Ascending aorta (tissue), 2 donors: ENCODE measurements around the gene NFATC4. TPM values are rescaled to one million over a fixed set of nuclear protein-coding genes. Genes with fewer than 3 reads are reported as not detected.
"Not testable (repeated sequence)": the region's sequence is repeated elsewhere in the genome, so short reads cannot be mapped to it uniquely, and the experiment has no call there.

Experiments
- DNase-seq, 2 donors: peaks; one replicate each; pipeline ENCODE4 v3.0.0-alpha.2; 2019; ENCODE audit warnings: low spot score in 2 of 2
- H3K27ac ChIP-seq, 2 donors: fragments of 200-600 bp; sonication (generic); one replicate each; pipeline ENCODE4 v1.5.1; 2016 to 2017; ENCODE audit warnings: mild to moderate bottlenecking in 1 of 2
- H3K27me3 ChIP-seq: fragments of 200-600 bp; sonication (generic); one replicate; pipeline ENCODE4 v1.5.1; 2017
- H3K36me3 ChIP-seq, 2 donors: fragments of 200-600 bp; sonication (generic); one replicate each; pipeline ENCODE4 v1.5.1; 2016
- H3K4me1 ChIP-seq, 2 donors: fragments of 200-600 bp; sonication (generic); one replicate each; pipeline ENCODE4 v1.5.1; 2016 to 2017; ENCODE audit warnings: mild to moderate bottlenecking in 1 of 2
- H3K4me3 ChIP-seq, 2 donors: fragments of 200-600 bp; sonication (generic); one replicate each; pipeline ENCODE4 v1.5.1; 2016 to 2017; ENCODE audit warnings: mild to moderate bottlenecking in 1 of 2
- H3K9me3 ChIP-seq, 2 donors: fragments of 200-600 bp; sonication (generic); one replicate each; pipeline ENCODE4 v1.5.1; 2016
- CTCF ChIP-seq, 3 experiments: fragments of 200-600 bp in 2 of 3; fragments of 450-650 bp in 1 of 3; sonication (generic) in 2 of 3; IDR thresholded peaks; one replicate each; pipeline ENCODE4 v1.5.1; 2016 to 2019; ENCODE audit warnings: antibody characterized with exemption in 3 of 3, mild to moderate bottlenecking in 1 of 3, moderate library complexity in 1 of 3
- intact Hi-C: fragments of 100-400 bp; cut with DNase I; formaldehyde crosslinking; loops from one replicate; pipeline ENCODE4 v1.15.1; 2023
- total RNA-seq: library from RNA; depleted of rRNA; stranded (reverse); fragments of >200 nt; gene quantifications from one replicate; pipeline ENCODE4 v1.1.0, GENCODE V29; 2016

NFATC4 gene
- total RNA-seq, 1 donor from 2014 or later = 58.9 TPM

GRCh38 chr14:24349742-24350141 lies 18.2 kb upstream of the NFATC4 start:
- Histone ChIP-seq H3K9me3 (no peaks in the 10 kb centered on the region), H3K36me3 (no peaks in the 10 kb centered on the region), H3K4me3 (no peak overlapping the region), H3K27me3 (no peaks in the 10 kb centered on the region), H3K4me1 (no peaks in the 10 kb centered on the region), H3K27ac (no peak overlapping the region)
- intact Hi-C loops = no loop called here
- no peak for TF ChIP-seq CTCF (IDR thresholded peaks at IDR 0.05)
- no peak for DNase-seq

DNA sequence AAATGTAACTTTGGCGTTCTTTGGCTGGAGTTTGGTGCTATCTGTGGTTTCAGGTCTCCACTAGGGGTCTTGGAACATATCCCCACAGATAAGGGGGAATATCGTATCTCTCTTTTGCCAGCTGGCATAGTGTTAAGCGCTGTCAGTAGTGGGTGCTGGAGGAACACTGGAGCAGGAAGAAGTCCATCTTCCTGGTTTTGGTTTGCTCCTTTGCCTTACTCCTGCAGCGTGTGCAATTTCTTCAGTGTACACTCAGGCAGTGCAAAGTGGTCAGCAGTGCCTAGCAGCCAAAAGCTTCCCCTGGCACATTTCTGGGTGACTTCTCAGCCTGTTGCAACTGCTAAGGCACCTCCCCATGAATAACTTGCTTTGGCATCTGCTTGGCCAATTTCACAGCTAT lies 16.5 kb upstream of the NFATC4 start:
- no peak for TF ChIP-seq CTCF (IDR thresholded peaks at IDR 0.05)
- Histone ChIP-seq H3K4me3 (no peak overlapping the region), H3K36me3 (no peaks in the 10 kb centered on the region), H3K27me3 (no peaks in the 10 kb centered on the region), H3K4me1 (no peaks in the 10 kb centered on the region), H3K9me3 (no peaks in the 10 kb centered on the region), H3K27ac (no peak overlapping the region)
- no peak for DNase-seq
- intact Hi-C loops = no loop called here

- Histone ChIP-seq H3K4me3 (no peak overlapping the region), H3K27ac (no peak overlapping the region), H3K36me3 (no peaks in the 10 kb centered on the region), H3K4me1 (no peaks in the 10 kb centered on the region), H3K9me3 (no peaks in the 10 kb centered on the region), H3K27me3 (no peaks in the 10 kb centered on the region)
- intact Hi-C loops = no loop called here
- TF ChIP-seq CTCF (IDR thresholded peaks at IDR 0.05) = no peak
- no peak for DNase-seq
These were observed 14.2 kb upstream of the NFATC4 start for GRCh38 chr14:24353559-24354481.

GRCh38 chr14:24354482-24354825 lies 13.5 kb upstream of the NFATC4 start:
- H3K27ac ChIP-seq, H3K27me3 ChIP-seq, H3K4me1 ChIP-seq, H3K9me3 ChIP-seq, H3K4me3 ChIP-seq, intact Hi-C loops, H3K36me3 ChIP-seq, DNase-seq: not testable (repeated sequence)

GRCh38 chr14:24355009-24355408 lies 13.0 kb upstream of the NFATC4 start:
- no peaks in the 10 kb centered on the region for H3K36me3 ChIP-seq
- no peak for DNase-seq
- H3K4me1 ChIP-seq = no peaks in the 10 kb centered on the region
- H3K9me3 ChIP-seq = no peaks in the 10 kb centered on the region
- no peak for TF ChIP-seq CTCF (IDR thresholded peaks at IDR 0.05)
- H3K4me3 ChIP-seq = no peak overlapping the region
- intact Hi-C loops = no loop called here
- no peak overlapping the region for H3K27ac ChIP-seq
- H3K27me3 ChIP-seq = no peaks in the 10 kb centered on the region

GRCh38 chr14:24356208-24356607 lies 11.8 kb upstream of the NFATC4 start:
- no peak overlapping the region for H3K27ac ChIP-seq
- no peak for TF ChIP-seq CTCF (IDR thresholded peaks at IDR 0.05)
- no peaks in the 10 kb centered on the region for H3K36me3 ChIP-seq
- DNase-seq = no peak
- intact Hi-C loops = no loop called here
- H3K4me1 ChIP-seq = no peaks in the 10 kb centered on the region
- H3K27me3 ChIP-seq = no peaks in the 10 kb centered on the region
- no peaks in the 10 kb centered on the region for H3K9me3 ChIP-seq
- H3K4me3 ChIP-seq = no peak overlapping the region
